Tibial nerve (tissue), 4 donors: ENCODE results near the gene DCPS. TPM values are rescaled to one million over a fixed set of nuclear protein-coding genes. Genes with fewer than 3 reads are reported as not detected.
A peak's percentile ranks its signal among the peaks of the same experiment; 100 is the strongest.

ENCODE experiments used
- DNase-seq, 2 donors: peaks; one replicate each; pipeline ENCODE4 v3.0.0-alpha.2; 2019; ENCODE audit warnings: low spot score in 2 of 2
- H3K27ac ChIP-seq, 4 donors: fragments of 200-600 bp; sonication (generic) in 3 of 4; one replicate each; pipeline ENCODE4 v1.5.1; 2017 to 2019; ENCODE audit warnings: mild to moderate bottlenecking in 1 of 4
- H3K27me3 ChIP-seq, 2 donors: fragments of 200-600 bp; sonication (generic) in 1 of 2; one replicate each; pipeline versions ENCODE4 v1.5.1 to v1.6.0; 2017 to 2019
- H3K36me3 ChIP-seq, 3 donors: fragments of 200-600 bp; sonication (generic); one replicate each; pipeline ENCODE4 v1.5.1; 2018 to 2019
- H3K4me1 ChIP-seq, 4 donors: fragments of 200-600 bp; sonication (generic) in 3 of 4; one replicate each; pipeline ENCODE4 v1.5.1; 2017 to 2019
- H3K4me3 ChIP-seq, 4 donors: fragments of 200-600 bp; sonication (generic) in 3 of 4; one replicate each; pipeline ENCODE4 v1.5.1; 2017 to 2019; ENCODE audit warnings: mild to moderate bottlenecking in 1 of 4, moderate library complexity in 1 of 4
- H3K9me3 ChIP-seq, 4 donors: fragments of 200-600 bp; sonication (generic) in 3 of 4; one replicate each; pipeline ENCODE4 v1.5.1; 2017 to 2019
- CTCF ChIP-seq, 5 experiments: fragments of 200-600 bp in 3 of 5; fragments of 450-650 bp in 2 of 5; sonication (generic) in 3 of 5; IDR thresholded peaks; one replicate each; pipeline ENCODE4 v1.5.1; 2016 to 2019; ENCODE audit warnings: antibody characterized with exemption in 5 of 5, mild to moderate bottlenecking in 3 of 5, moderate library complexity in 2 of 5
- EP300 ChIP-seq, 2 donors: sonication (generic); formaldehyde crosslinking; IDR thresholded peaks; one replicate each; pipeline ENCODE4 v1.6.1; 2017; ENCODE audit warnings: antibody characterized with exemption in 2 of 2, mild to moderate bottlenecking in 1 of 2
- POLR2A ChIP-seq, 2 donors: fragments of 450-650 bp; IDR thresholded peaks; one replicate each; pipeline ENCODE4 v1.6.1; 2017; ENCODE audit warnings: antibody characterized with exemption in 2 of 2, mild to moderate bottlenecking in 2 of 2, moderate library complexity in 2 of 2
- WGBS, 2 donors: methylation state at CpG; one replicate each; pipeline ENCODE4 v1.1.5; 2018; 5-methylcytosine and 5-hydroxymethylcytosine counted together
- total RNA-seq, 4 donors: library from RNA; depleted of rRNA; stranded (reverse); fragments of >200 nt; gene quantifications; one replicate each; pipeline ENCODE4 v1.1.0, GENCODE V29; 2016

The DCPS gene
- total RNA-seq, 4 donors from 2014 or later: 7.1 to 16.4 (median 11.9) TPM

GRCh38 chr11:126257764-126258163, 46.1 kb upstream of the DCPS start:
- DNase-seq: no peak
- H3K9me3 ChIP-seq: no peaks in the 10 kb centered on the region
- TF ChIP-seq POLR2A (IDR thresholded peaks at IDR 0.05) (no peak), CTCF (IDR thresholded peaks at IDR 0.05) (no peak), EP300 (IDR thresholded peaks at IDR 0.05) (no peak)
- no peak overlapping the region for H3K4me3 ChIP-seq
- H3K36me3 ChIP-seq: peaks cover 0 to 80% (median 2%) of the 10 kb centered on the region in 3 donors
- 72 to 85% methylated on average over 2 of the region's 2 CpGs for WGBS, 2 donors
- H3K4me1 ChIP-seq: peaks cover 0 to 12% (median 0%) of the 10 kb centered on the region in 4 donors
- H3K27me3 ChIP-seq: no peaks in the 10 kb centered on the region
- H3K27ac ChIP-seq: no peak overlapping the region

- TF ChIP-seq CTCF (IDR thresholded peaks at IDR 0.05) (no peak), POLR2A (IDR thresholded peaks at IDR 0.05) (no peak), EP300 (IDR thresholded peaks at IDR 0.05) (no peak)
- Histone ChIP-seq H3K4me3 (no peak overlapping the region), H3K27ac (no peak overlapping the region), H3K36me3 (peaks cover 0 to 88% (median 44%) of the 10 kb centered on the region in 3 donors), H3K9me3 (no peaks in the 10 kb centered on the region), H3K27me3 (no peaks in the 10 kb centered on the region), H3K4me1 (peaks cover 0 to 18% (median under 1%) of the 10 kb centered on the region in 4 donors)
- no peak for DNase-seq
- 91 to 97% methylated on average over 6 of the region's 6 CpGs for WGBS, 2 donors
Observed at GRCh38 chr11:126262216-126262615, 41.6 kb upstream of the DCPS start.

- H3K9me3 ChIP-seq: no peaks in the 10 kb centered on the region
- DNase-seq: no peak
- 61 to 77% methylated on average over 6 of the region's 6 CpGs for WGBS, 2 donors
- TF ChIP-seq CTCF (IDR thresholded peaks at IDR 0.05): no peak
- TF ChIP-seq POLR2A (IDR thresholded peaks at IDR 0.05): no peak
- TF ChIP-seq EP300 (IDR thresholded peaks at IDR 0.05): no peak
- no peak overlapping the region for H3K4me3 ChIP-seq
- H3K36me3 ChIP-seq: peaks cover 0 to 77% (median 44%) of the 10 kb centered on the region in 3 donors
- H3K27ac ChIP-seq: no peak overlapping the region
- H3K27me3 ChIP-seq: no peaks in the 10 kb centered on the region
- peaks cover 0 to 28% (median 9%) of the 10 kb centered on the region in 4 donors for H3K4me1 ChIP-seq
Observed at GRCh38 chr11:126263489-126263888, 40.4 kb upstream of the DCPS start.

- Histone ChIP-seq H3K36me3 (peaks cover 0 to 64% (median 44%) of the 10 kb centered on the region in 3 donors), H3K27me3 (no peaks in the 10 kb centered on the region), H3K27ac (no peak overlapping the region), H3K9me3 (no peaks in the 10 kb centered on the region), H3K4me1 (peaks cover 0 to 30% (median 16%) of the 10 kb centered on the region in 4 donors), H3K4me3 (no peak overlapping the region)
- TF ChIP-seq POLR2A (IDR thresholded peaks at IDR 0.05) (no peak), EP300 (IDR thresholded peaks at IDR 0.05) (no peak), CTCF (IDR thresholded peaks at IDR 0.05) (no peak)
- DNase-seq: no peak
- WGBS, 2 donors: 80 to 86% methylated on average over 8 of the region's 8 CpGs
Observed at GRCh38 chr11:126265811-126266210, 38.0 kb upstream of the DCPS start.

GRCh38 chr11:126267650-126268049, 36.2 kb upstream of the DCPS start:
- Histone ChIP-seq H3K36me3 (peaks cover 0 to 57% (median 44%) of the 10 kb centered on the region in 3 donors), H3K27me3 (no peaks in the 10 kb centered on the region), H3K27ac (peak overlapping the region; percentile 88 to 94 (median 92)), H3K4me1 (peaks cover 0 to 25% (median 16%) of the 10 kb centered on the region in 4 donors), H3K9me3 (no peaks in the 10 kb centered on the region), H3K4me3 (peak overlapping the region; percentile 65 to 99 (median 80))
- no peak for DNase-seq
- TF ChIP-seq CTCF (IDR thresholded peaks at IDR 0.05) (no peak), EP300 (IDR thresholded peaks at IDR 0.05) (no peak), POLR2A (IDR thresholded peaks at IDR 0.05) (no peak)
- WGBS, 2 donors: 79 to 81% methylated on average over 6 of the region's 6 CpGs
